Choroid plexus epithelial cell (primary cell): ENCODE measurements around the gene ABCD2.
"Not testable (repeated sequence)": the region's sequence is repeated elsewhere in the genome, so short reads cannot be mapped to it uniquely, and the experiment has no call there.

Experiments used
- DNase-seq: peaks from one replicate; pipeline ENCODE4 v3.0.0-alpha.2; 2010; ENCODE audit warnings: low read depth
- H3K4me3 ChIP-seq: 2 replicates; pipeline ENCODE4 v1.5.1; 2011; ENCODE audit warnings: low read depth, mild to moderate bottlenecking, control low read depth, low read length, moderate library complexity
- TF ChIP-seq, protein P1 (sequence below): conservative IDR thresholded peaks from 2 replicates; pipeline ENCODE4 v1.5.1; 2011; ENCODE audit warnings: low read depth, mild to moderate bottlenecking, control low read depth, inconsistent platforms, low read length, moderate library complexity

The ABCD2 gene

DNA sequence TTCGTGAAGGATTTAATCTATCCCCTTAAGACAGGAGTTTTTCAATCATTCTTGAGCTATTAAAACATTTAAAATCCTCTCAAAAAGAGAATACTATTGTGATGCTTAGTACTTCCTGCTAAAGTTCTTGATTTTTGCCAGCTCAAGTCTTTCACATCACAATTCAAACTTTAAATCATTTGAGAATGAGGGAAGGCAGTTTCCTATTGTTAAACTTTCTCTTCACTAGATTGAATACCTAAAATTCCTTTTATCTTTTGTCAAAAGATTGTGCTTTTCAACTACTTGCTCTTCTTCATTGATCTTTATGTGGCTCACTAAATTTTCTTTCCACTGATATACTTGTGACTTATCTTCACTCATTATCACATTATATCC lies 44.1 kb downstream of the ABCD2 start:
- H3K4me3 ChIP-seq = no peak overlapping the region
- no peak for DNase-seq
- TF ChIP-seq, protein P1, sequence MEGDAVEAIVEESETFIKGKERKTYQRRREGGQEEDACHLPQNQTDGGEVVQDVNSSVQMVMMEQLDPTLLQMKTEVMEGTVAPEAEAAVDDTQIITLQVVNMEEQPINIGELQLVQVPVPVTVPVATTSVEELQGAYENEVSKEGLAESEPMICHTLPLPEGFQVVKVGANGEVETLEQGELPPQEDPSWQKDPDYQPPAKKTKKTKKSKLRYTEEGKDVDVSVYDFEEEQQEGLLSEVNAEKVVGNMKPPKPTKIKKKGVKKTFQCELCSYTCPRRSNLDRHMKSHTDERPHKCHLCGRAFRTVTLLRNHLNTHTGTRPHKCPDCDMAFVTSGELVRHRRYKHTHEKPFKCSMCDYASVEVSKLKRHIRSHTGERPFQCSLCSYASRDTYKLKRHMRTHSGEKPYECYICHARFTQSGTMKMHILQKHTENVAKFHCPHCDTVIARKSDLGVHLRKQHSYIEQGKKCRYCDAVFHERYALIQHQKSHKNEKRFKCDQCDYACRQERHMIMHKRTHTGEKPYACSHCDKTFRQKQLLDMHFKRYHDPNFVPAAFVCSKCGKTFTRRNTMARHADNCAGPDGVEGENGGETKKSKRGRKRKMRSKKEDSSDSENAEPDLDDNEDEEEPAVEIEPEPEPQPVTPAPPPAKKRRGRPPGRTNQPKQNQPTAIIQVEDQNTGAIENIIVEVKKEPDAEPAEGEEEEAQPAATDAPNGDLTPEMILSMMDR = no peak

DNA sequence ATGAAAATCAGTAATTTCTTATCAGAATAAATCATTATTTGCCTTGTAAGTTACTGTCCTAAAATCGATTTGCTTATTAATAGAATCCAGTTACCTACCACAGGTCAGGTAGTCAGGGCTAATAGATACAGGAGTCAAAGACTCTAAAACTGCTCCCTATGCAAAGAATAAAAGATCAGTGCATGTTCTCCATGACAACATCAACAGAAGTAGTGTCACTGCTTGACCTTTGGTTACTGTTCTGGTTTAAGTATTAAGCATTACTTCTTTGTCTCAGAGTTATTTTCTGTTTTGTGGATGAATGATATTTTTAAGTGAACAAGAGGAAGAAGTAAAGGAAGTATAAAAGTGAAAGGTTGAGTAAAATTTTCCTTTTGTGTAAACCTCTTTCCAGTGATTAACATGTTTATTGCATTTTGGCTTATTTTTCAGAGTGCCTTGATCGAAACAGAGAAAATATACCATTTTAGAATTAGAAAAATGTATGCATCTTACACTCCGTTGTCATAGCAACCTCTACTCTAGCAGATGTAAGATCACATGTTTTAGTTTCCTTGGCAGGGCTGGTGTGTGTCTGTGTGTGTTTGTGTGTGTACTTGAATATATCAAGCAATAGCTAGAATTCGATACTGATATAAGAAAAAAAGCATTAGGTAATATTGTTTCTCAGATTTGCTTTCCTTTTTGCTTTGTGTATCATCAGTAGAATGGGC lies 44.7 kb downstream of the ABCD2 start:
- no peak for DNase-seq
- H3K4me3 ChIP-seq = no peak overlapping the region
- TF ChIP-seq, protein P1 = no peak

DNA sequence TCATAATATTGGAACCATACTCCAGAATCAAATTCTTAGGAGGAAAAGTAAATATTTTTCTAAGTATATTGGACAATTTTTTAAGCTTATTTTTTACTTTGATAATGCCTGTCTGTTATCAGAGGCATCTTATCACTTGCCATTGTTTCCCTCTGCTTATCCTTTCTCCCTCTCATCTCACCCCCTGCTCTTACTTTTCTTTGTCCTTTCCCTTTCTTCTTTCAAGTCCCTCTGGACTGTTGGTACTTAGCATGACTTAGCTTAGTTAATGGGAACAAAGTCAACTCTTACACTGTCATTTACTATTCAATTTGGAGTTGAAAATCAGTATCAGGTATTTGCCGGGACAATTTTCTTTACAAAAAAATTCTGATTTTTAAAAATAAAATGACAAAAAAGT lies 45.2 kb downstream of the ABCD2 start:
- TF ChIP-seq, protein P1 = no peak
- H3K4me3 ChIP-seq = no peak overlapping the region
- DNase-seq = no peak

DNA sequence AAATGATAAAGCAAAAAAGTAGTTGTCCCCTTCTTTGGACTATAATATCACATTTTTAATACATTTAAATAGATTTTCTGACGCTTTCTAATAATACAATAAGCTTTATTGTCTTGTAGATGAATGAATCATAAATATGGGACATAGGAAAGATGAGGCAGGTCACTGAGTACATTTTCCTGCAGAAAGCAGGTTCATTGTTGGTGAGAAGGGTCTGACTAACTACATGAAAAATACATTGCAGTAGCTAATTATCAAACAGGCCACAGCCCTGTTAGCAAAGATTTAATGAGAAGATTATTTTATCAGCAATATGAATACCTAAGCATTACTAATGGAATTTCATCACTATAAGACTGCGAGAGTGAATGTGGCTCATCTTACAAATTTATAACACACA lies 45.6 kb downstream of the ABCD2 start:
- TF ChIP-seq, protein P1 = no peak
- no peak overlapping the region for H3K4me3 ChIP-seq
- no peak for DNase-seq

DNA sequence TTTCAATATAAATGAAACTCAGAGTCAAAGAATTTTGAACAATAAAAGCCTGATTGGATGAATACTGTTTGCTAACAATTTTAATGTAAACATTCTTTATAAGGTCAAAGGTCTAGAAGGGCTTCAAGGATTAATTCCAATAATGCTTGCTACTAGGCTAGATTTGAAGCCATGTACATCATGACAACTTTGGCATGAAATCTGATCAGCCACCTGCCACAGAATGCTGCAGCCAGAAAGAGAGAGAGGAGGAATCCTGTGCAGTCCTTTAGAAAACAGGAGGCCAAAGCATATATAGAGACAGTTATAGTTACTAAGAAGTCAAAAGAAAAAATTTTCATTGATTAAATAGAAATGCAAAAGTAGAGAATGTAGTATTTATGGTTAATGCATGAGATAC lies 47.1 kb downstream of the ABCD2 start:
- no peak overlapping the region for H3K4me3 ChIP-seq
- TF ChIP-seq, protein P1 = no peak
- DNase-seq = no peak

DNA sequence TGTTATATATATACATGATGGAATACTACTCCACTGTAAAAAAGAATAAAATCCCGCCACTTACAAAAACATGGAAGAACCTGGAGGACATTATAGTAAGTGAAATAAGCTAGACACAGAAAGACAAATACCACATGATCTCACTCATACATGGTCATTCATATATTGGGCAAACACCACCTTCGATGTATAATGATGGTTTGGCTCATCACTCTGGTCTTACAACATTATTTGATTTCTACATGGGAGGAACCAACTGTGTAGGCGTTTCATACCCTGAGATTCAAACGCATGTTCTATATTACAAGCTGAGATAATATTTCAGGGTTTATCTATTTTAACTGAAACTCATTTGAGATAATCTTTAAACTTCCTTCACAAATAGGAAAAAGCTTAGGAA lies 48.3 kb downstream of the ABCD2 start:
- TF ChIP-seq, protein P1 = no peak
- H3K4me3 ChIP-seq = no peak overlapping the region
- no peak for DNase-seq

DNA sequence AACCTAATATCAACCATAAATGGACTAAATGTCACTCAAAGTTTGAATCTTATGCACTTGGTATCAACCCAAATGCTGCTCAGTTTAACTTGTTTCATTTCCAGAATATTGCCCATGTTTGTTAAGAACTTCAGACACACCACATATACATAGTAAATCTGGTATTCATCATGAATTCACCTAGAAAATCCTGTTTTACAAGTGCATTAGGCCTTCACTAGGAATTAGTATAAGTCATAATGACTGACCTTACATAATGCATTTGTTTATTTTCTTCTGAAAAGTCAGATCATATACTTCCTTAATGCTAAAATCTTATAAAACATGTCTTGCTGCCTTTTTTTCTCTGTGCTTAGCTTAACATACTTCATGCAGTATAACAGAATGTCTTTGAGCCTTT lies 66.1 kb downstream of the ABCD2 start:
- no peak overlapping the region for H3K4me3 ChIP-seq
- no peak for DNase-seq
- TF ChIP-seq, protein P1 = no peak

DNA sequence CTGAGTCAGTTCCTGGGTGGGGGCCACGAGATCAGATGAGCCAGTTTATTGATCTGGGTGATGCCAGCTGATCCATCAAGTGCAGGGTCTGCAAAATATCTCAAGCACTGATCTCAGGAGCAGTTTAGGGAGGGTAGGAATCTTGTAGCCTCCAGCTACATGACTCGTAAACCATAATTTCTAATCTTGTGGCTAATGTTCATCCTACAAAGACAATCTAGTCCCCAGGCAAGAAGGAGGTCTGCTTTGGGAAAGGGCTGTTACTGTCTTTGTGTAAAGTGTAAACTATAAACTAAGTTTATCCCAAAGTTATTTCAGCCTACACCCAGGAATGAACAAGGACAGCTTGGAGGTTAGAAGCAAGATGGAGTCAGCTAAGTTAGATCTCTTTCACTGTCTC lies 75.4 kb downstream of the ABCD2 start:
- DNase-seq, H3K4me3 ChIP-seq: not testable (repeated sequence)
